Neural progenitor cell (in vitro differentiated cells): ENCODE data around the gene TRIP13.

Source experiments
- EZH2phosphoT487 ChIP-seq: fragments of 200-600 bp; sonication (generic); IDR thresholded peaks from 2 replicates; pipeline ENCODE4 v1.6.1; 2017; ENCODE audit warnings: antibody characterized with exemption
- TF ChIP-seq, protein P1 (sequence below): fragments of 200-600 bp; sonication (generic); IDR thresholded peaks from 2 replicates; pipeline ENCODE4 v1.5.1; 2017; ENCODE audit warnings: antibody characterized with exemption, mild to moderate bottlenecking

DNA sequence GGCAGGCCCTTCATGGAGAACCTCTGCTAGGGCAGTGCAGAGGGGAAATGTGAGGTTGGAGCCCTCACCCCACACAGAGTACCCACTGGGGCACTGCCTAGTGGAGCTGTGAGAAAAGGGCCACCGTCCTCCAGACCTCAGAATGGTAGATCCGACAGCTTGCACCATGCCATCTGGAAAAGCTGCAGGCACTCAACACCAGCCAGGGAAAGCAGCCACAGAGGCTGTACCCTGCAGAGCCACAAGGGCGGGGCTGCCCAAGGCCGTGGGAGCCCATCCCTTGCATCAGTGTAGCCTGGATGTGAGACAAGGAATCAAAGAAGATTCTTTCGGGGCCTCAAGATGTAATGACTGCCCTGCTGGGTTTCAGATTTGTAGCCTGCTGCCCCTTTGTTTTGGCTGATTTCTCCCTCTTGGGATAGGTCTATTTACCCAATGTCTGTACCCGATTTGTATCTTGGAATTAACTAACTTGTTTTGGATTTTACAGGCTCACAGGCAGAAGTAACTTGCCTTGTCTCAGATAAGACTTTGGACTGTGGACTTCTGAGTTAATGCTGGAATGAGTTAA is 25.3 kb upstream of the TRIP13 start:
- TF ChIP-seq, protein P1, sequence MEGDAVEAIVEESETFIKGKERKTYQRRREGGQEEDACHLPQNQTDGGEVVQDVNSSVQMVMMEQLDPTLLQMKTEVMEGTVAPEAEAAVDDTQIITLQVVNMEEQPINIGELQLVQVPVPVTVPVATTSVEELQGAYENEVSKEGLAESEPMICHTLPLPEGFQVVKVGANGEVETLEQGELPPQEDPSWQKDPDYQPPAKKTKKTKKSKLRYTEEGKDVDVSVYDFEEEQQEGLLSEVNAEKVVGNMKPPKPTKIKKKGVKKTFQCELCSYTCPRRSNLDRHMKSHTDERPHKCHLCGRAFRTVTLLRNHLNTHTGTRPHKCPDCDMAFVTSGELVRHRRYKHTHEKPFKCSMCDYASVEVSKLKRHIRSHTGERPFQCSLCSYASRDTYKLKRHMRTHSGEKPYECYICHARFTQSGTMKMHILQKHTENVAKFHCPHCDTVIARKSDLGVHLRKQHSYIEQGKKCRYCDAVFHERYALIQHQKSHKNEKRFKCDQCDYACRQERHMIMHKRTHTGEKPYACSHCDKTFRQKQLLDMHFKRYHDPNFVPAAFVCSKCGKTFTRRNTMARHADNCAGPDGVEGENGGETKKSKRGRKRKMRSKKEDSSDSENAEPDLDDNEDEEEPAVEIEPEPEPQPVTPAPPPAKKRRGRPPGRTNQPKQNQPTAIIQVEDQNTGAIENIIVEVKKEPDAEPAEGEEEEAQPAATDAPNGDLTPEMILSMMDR: no peak
- no peak for TF ChIP-seq EZH2phosphoT487
